Activated T-cell treated with anti-CD3 and anti-CD28 coated beads, Interleukin-2, amount 50 U/mL, for 1 hour (primary cell): ENCODE data around the gene SVIL.
"Not testable (repeated sequence)": the region's sequence is repeated elsewhere in the genome, so short reads cannot be mapped to it uniquely, and the experiment has no call there.

Experiments used
- DNase-seq: peaks from one replicate; pipeline ENCODE4 v3.0.0-alpha.2; 2020

Gene SVIL

GRCh38 chr10:29600821-29601220, 34.0 kb downstream of the SVIL start:
- DNase-seq, result no peak

- no peak for DNase-seq
These were observed 34.7 kb downstream of the SVIL start for GRCh38 chr10:29600067-29600466.

DNA sequence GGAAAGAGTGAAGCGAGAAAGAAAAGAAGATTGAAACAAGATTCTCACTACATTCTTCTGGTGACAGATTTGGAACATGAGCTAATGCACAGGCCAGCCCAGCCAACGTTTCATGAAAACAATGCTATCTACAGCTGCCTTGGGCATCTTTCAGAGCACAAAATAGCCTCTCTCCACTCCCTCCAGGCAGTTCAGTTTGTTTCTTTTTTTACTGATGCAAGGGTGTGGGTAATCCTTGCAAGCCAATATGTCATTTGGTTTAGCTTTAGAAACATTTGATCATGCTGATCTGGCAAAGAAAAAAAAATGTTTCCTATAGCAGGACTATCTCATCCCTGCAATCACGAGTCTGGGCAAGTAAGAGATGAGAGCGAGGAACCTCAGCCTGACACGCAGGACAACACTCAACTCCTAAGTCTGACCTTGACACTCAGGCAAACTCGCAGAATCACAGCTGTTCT, 35.9 kb downstream of the SVIL start:
- DNase-seq, result no peak

DNA sequence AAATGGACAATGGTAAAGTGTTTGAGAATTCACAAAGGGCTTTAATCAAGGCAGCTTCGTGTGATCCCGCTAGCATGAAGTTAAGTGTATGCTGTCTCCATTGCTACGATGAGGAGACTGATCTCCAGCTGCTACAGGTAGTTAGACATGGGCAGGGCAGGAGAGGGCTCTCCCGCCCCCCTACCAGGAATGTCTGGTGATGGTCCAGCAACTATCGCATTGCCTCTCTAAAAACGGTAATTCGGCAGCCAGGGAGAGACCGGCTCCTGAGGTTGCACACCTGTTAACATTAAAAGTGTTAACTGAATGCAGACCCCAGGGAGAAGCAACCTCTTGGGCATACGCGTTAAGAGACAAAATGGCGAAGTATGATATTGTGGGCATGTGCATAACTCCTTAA, 37.9 kb downstream of the SVIL start:
- DNase-seq, result no peak

DNA sequence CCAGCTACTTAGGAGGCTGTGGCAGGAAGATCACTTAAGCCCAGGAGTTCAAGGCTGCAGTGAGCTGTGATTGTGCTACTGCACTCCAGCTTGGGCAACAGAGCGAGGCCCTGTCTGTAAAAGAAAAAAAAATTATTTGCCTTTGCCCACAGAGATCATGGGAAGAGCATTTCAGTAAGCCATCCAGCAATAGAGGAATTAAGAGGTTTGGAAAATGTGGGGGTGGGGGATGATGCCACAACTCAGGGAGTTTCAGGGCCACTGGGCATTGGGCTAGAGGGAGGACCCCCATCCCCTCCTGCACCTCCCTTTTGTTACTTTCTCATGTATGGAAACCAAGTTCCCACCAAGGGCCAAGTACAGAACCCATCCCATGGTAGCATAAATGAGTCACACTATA, 38.4 kb downstream of the SVIL start:
- DNase-seq, result no peak

DNA sequence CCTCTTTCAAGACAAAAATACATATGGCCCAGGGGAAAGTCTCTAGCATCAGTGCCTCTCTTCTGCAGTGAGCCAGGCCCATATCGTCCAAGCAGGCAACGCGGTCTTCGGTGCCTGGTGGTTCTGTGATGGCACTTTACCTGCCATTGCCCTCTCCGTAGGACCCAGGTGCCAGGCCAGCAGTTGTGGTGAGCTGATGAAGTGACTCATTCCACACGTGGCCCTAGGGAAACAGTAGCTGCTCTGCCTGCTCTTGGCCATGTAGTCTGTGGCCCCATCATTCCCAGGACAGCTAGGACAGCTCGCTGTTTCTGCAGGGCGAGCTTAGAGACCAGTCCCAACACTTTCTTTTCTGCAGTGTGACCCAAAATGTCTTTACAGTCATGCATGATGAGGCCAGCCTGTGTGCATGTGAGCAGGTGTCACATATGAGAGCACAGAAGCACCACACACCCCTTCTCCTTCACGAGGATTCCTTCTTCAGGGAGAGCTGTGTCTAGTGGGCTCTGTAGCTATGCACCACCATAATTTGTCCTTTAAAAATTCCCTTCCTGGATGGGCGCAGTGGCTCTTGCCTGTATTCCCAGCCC, 39.0 kb downstream of the SVIL start:
- DNase-seq, result no peak

- no peak for DNase-seq
These were observed 39.6 kb downstream of the SVIL start for GRCh38 chr10:29595146-29595545.

GRCh38 chr10:29591651-29591968, 43.2 kb downstream of the SVIL start:
- DNase-seq, result no peak

DNA sequence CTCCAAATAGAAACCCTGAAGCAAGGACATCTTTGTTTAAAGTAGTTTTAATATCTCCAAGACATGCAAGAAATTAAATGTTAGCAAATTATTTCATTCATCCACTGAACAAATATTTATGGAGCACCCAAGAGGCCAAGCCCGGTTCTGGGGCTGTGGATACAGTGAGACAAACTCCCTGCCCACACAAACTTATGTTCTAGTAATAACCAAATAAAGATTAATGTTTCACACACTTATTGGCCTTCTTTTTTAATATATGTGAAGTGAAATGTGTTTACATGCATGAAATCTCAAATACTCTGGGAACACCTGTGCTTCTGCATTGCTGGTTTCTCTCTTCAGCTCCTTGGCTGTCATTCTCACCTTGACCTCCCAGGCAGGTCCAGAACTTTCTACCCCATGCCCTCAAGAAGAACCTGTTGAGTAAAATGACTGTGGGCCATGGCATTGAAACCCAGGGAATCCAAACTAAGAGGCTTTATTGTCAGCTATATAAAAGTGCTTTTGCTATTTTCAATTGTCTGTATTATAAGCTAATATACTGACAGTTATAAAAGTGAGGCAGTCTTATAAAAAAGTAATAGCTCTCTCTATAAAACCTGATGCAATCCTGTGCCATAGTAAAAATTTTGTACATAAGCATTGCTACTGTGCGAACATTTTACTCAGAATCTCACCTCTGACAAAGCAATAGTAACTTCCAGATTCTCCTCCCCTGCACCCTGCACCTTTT, 43.7 kb downstream of the SVIL start:
- DNase-seq, result no peak

GRCh38 chr10:29588629-29589421, 45.9 kb downstream of the SVIL start:
- DNase-seq, result no peak

- DNase-seq, result not testable (repeated sequence)
These were observed 46.8 kb downstream of the SVIL start for GRCh38 chr10:29587750-29588628.

GRCh38 chr10:29587102-29587749, 47.5 kb downstream of the SVIL start:
- DNase-seq, result not testable (repeated sequence)

DNA sequence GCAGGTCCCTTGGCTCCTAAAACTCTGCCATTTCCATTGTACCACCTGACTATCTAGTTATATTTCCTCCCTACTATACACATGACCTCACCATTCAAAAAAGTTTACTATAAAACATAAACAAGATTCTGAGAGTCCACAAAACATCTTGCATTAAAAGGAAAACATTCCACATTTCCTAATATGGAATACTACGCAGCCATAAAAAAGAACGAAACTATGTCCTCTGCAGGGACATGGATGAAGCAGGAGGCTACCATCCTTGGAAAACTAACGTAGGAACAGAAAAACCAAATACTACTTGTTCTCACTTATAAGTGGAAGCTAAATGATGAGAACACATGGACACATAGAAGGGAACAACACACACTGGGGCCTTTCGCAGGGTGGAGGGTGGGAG, 48.3 kb downstream of the SVIL start:
- DNase-seq, result no peak

- no peak for DNase-seq
These were observed 49.2 kb downstream of the SVIL start for GRCh38 chr10:29585488-29585976.

DNA sequence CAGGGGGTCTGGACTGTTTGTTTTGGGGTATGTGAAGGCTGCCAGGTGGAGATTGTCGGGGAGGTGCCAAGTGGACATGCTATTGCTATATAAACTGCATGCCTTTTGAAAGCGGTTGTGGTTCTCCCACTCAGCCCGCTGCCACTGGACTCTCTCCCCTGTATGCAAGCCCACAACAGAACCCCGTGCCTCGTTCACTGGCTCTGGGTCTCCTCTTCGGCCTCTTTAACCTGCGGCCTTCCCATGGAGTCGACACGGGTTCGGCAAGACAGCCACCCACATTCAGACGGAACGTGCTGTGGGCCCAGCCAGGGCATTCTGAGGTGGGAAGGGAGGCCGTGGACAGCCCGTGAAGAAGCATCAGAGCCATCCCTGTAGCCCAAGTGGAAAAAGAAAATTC, 50.3 kb downstream of the SVIL start:
- no peak for DNase-seq

DNA sequence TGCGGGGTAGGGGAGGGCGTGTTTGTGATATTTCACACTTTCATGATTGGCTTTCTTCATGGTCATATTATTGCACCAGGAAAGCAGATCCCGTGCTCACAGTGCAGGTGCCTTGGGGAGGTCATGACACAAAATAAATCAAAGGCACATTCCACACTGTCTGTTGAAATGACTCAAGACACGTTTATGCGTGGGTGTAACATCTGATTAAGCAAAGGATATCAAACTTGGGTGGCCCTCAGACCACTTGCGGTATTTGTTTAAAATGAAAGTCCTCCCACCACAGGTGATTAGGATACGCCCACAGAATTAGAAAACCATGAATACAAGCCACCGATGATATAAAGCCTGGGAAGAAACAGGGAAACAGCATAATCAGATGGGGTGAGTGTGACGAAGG, 51.1 kb downstream of the SVIL start:
- DNase-seq, result no peak

DNA sequence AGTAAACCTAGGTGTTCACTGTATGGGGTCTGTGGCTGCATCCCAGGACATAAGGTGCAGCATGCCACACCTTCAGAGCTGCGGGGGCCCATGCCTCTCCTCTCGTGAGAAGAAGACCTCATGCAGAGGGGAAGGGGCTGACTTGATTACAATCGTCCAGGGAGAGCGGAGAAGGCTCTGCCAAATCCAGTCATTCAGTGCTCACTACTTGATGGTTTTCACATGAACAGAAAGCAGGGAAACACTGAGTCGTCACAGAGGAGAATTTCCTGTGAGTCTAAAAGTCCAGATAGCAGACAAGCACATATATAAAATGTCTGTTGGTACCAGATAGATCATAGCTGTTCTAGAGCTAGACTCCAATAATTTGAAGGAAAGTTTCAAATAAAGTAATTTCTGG, 52.0 kb downstream of the SVIL start:
- DNase-seq, result not testable (repeated sequence)

GRCh38 chr10:29579455-29579970, 55.3 kb downstream of the SVIL start:
- no peak for DNase-seq

- DNase-seq, result no peak
These were observed 56.3 kb downstream of the SVIL start for GRCh38 chr10:29578457-29578856.

- no peak for DNase-seq
These were observed 58.1 kb downstream of the SVIL start for GRCh38 chr10:29576681-29577080.

DNA sequence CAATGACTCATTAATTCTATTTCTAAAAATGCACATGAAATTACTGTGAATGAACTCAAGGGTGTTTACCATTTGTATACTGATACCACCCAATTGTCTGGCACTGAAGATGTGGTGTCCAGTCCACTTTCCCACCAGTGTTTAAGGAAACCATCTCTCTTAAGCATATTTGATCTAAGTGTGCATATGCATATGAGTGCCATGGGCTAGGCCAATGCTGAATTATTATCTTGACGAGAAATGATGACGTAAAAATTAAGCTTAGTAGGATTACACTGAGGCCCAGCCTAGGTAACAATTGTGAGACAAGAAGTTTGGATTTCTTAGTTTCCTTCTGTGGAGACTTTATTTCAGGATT, 59.7 kb downstream of the SVIL start:
- DNase-seq, result no peak
